Neuronal stem cell (in vitro differentiated cells): ENCODE results near the gene FAM114A2.

ENCODE experiments used
- DNase-seq: peaks from one replicate; pipeline ENCODE4 v3.0.0-alpha.2; 2013; ENCODE audit warnings: low spot score
- H2AFZ ChIP-seq: one replicate; pipeline ENCODE4 v1.6.1; 2013; ENCODE audit warnings: mild to moderate bottlenecking, low read length, inconsistent platforms
- H2AK5ac ChIP-seq: 2 replicates; pipeline ENCODE4 v1.6.1; 2013; ENCODE audit warnings: low read depth, mild to moderate bottlenecking, inconsistent platforms, low read length, moderate library complexity, mixed read lengths
- H2BK120ac ChIP-seq: 2 replicates; pipeline ENCODE4 v1.6.1; 2013; ENCODE audit warnings: low read depth, mild to moderate bottlenecking, inconsistent platforms, low read length, moderate library complexity, mixed read lengths
- H2BK12ac ChIP-seq: one replicate; pipeline ENCODE4 v1.6.1; 2013; ENCODE audit warnings: low read length, inconsistent platforms
- H2BK15ac ChIP-seq: 2 replicates; pipeline ENCODE4 v1.6.1; 2013; ENCODE audit warnings: mild to moderate bottlenecking, low read length, inconsistent platforms, mixed read lengths
- H2BK5ac ChIP-seq: one replicate; pipeline ENCODE4 v1.6.1; 2013; ENCODE audit warnings: inconsistent platforms, mild to moderate bottlenecking, low read length, moderate library complexity
- H3K14ac ChIP-seq: one replicate; pipeline ENCODE4 v1.6.1; 2013; ENCODE audit warnings: low read length, inconsistent platforms
- H3K18ac ChIP-seq: 2 replicates; pipeline ENCODE4 v1.6.1; 2013; ENCODE audit warnings: low read length, inconsistent platforms
- H3K23ac ChIP-seq: 2 replicates; pipeline ENCODE4 v1.6.1; 2013; ENCODE audit warnings: low read depth, mild to moderate bottlenecking, mixed read lengths, low read length, inconsistent platforms; ENCODE audit not compliant: poor library complexity
- H3K27ac ChIP-seq: replicated peaks from 3 replicates; pipeline ENCODE4 v1.5.1; 2013; ENCODE audit warnings: low read length, inconsistent platforms
- H3K27me3 ChIP-seq, 3 experiments: 2 replicates each; pipeline ENCODE4 v1.6.1; 2013; ENCODE audit warnings: low read length in 3 of 3, mild to moderate bottlenecking in 2 of 3, inconsistent platforms in 1 of 3, low read depth in 1 of 3, mixed read lengths in 1 of 3, moderate library complexity in 1 of 3; ENCODE audit not compliant: control insufficient read depth in 3 of 3, insufficient read depth in 3 of 3
- H3K36me3 ChIP-seq, 2 donors: replicated peaks in 1 of 2; 2 replicates each; pipeline ENCODE4 v1.6.1; 2013; ENCODE audit warnings: low read length in 2 of 2; ENCODE audit not compliant: control insufficient read depth in 2 of 2, insufficient read depth in 2 of 2
- H3K4ac ChIP-seq: 2 replicates; pipeline ENCODE4 v1.6.1; 2013; ENCODE audit warnings: inconsistent platforms, mild to moderate bottlenecking, low read length, moderate library complexity
- H3K4me1 ChIP-seq, 2 donors: 1 replicate in 1 of 2; 2 replicates in 1 of 2; pipeline ENCODE4 v1.6.1; 2013; ENCODE audit warnings: low read length in 2 of 2, low read depth in 1 of 2; ENCODE audit not compliant: control insufficient read depth in 2 of 2, insufficient read depth in 1 of 2
- H3K4me2 ChIP-seq: one replicate; pipeline ENCODE4 v1.6.1; 2013; ENCODE audit warnings: mild to moderate bottlenecking, low read length, inconsistent platforms; ENCODE audit not compliant: insufficient read depth, poor library complexity, severe bottlenecking
- H3K4me3 ChIP-seq, 2 donors: 2 replicates each; pipeline ENCODE4 v1.5.1; 2013; ENCODE audit warnings: low read length in 2 of 2, mild to moderate bottlenecking in 2 of 2, inconsistent platforms in 1 of 2, moderate library complexity in 1 of 2
- H3K79me1 ChIP-seq: one replicate; pipeline ENCODE4 v1.6.1; 2013; ENCODE audit warnings: low read depth, mild to moderate bottlenecking, inconsistent platforms, low read length, moderate library complexity
- H3K9ac ChIP-seq: one replicate; pipeline ENCODE4 v1.6.1; 2013; ENCODE audit warnings: mild to moderate bottlenecking, low read depth, low read length, inconsistent platforms; ENCODE audit not compliant: poor library complexity
- H3K9me3 ChIP-seq, 2 donors: replicated peaks in 1 of 2; 2 replicates each; pipeline versions ENCODE3 to v1.6.1; 2013; ENCODE audit warnings: low read length in 2 of 2, mild to moderate bottlenecking in 2 of 2, inconsistent platforms in 1 of 2, low read depth in 1 of 2, mixed read lengths in 1 of 2, moderate library complexity in 1 of 2; ENCODE audit not compliant: control insufficient read depth in 2 of 2, insufficient read depth in 1 of 2
- H4K8ac ChIP-seq: one replicate; pipeline ENCODE4 v1.6.1; 2013; ENCODE audit warnings: low read depth, mild to moderate bottlenecking, inconsistent platforms, low read length, moderate library complexity
- H4K91ac ChIP-seq: one replicate; pipeline ENCODE4 v1.6.1; 2013; ENCODE audit warnings: low read length, low read depth, mild to moderate bottlenecking, inconsistent platforms; ENCODE audit not compliant: poor library complexity
- WGBS, 2 donors: extraction: QIAGEN DNeasy Blood & Tissue Kit; methylation state at CpG; one replicate each; pipeline ENCODE4 v1.1.7; 2013; ENCODE audit warnings: missing lambda C conversion rate in 2 of 2, mixed read lengths in 1 of 2; ENCODE audit not compliant: insufficient read length in 2 of 2, insufficient replicate concordance in 1 of 2; ENCODE audit errors: extremely low coverage in 2 of 2; 5-methylcytosine and 5-hydroxymethylcytosine counted together

Gene FAM114A2

DNA sequence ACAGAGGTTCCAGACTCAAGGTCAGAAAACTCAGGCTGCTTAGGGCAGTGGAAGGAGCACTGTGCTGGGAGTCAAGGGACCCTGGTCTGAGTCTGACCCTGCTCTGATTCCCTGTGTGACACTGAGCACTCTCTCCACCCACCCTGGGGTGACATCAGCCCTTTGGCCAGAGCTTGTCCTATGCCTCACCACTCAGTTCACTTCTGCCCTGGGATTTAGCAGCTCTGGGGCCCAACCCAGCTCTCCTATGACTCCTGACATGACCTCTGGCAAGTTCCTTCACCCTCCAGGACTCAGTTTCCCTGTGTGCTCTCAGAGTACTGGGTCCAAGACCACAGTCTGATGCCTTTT lies 63.9 kb downstream of the FAM114A2 start:
- peak overlapping the region; percentile 0 for H2BK15ac ChIP-seq
- H3K36me3 ChIP-seq, result no peaks in the 10 kb centered on the region
- H4K8ac ChIP-seq, result peak overlapping the region; percentile 19
- H2BK120ac ChIP-seq, result no peak overlapping the region
- peaks cover 0 to 3% of the 10 kb centered on the region in 2 donors for H3K4me1 ChIP-seq
- H3K9ac ChIP-seq, result no peak overlapping the region
- no peak overlapping the region for H3K23ac ChIP-seq
- no peak overlapping the region for H3K14ac ChIP-seq
- no peak for DNase-seq
- peaks cover 0 to 19% (median 0%) of the 10 kb centered on the region in 3 experiments for H3K27me3 ChIP-seq
- peak overlapping the region; percentile 3 for H3K18ac ChIP-seq
- H3K9me3 ChIP-seq, result no peaks in the 10 kb centered on the region
- H3K4ac ChIP-seq, result no peak overlapping the region
- no peak overlapping the region for H3K27ac ChIP-seq
- no peak overlapping the region for H4K91ac ChIP-seq
- H2AK5ac ChIP-seq, result no peak overlapping the region
- H3K79me1 ChIP-seq, result no peaks in the 10 kb centered on the region
- no peak overlapping the region for H2BK12ac ChIP-seq
- no peak overlapping the region for H2AFZ ChIP-seq
- H3K4me3 ChIP-seq, result no peak overlapping the region
- H2BK5ac ChIP-seq, result no peak overlapping the region
- no peak overlapping the region for H3K4me2 ChIP-seq

DNA sequence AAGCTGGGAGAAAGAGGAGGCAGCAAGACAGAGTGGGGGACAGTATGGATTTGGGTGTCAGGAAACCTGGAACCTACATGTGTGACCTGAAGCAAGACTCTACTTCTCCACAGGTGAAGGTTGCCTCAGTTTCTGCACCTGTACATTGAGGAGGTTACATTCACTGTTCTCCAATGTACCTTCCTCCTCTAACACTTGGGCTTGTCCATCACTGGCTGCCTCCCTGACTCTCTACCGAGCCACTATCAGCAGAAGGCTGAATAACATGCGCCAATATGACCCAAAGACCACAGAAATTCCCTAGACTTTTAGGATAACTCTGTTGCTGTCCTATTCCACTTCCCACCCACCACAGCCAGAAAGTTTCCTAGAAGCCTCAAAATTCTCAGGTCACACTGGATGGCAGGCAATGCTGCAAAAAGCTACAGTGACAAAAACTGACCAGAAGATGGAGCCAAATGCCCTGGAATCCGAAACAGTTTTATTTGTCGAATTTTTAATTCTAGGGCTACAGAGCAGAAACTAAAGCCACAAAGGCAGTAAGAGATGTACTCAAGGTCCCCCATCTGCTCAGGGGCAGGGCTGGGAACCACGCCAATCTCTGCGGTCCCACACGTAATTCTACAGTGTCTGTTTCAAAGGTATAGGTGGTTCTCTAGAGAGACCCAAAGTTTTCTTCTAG lies 64.4 kb downstream of the FAM114A2 start:
- Histone ChIP-seq H2BK5ac (no peak overlapping the region), H3K36me3 (no peaks in the 10 kb centered on the region), H4K91ac (no peak overlapping the region), H3K4me3 (no peak overlapping the region), H2AFZ (no peak overlapping the region), H3K4me1 (peaks cover 0 to 3% of the 10 kb centered on the region in 2 donors), H3K18ac (no peak overlapping the region), H3K27me3 (peaks cover 0 to 20% (median 0%) of the 10 kb centered on the region in 3 experiments), H2BK12ac (no peak overlapping the region), H3K14ac (no peak overlapping the region), H3K79me1 (no peaks in the 10 kb centered on the region), H4K8ac (no peak overlapping the region), H3K4ac (no peak overlapping the region), H3K9ac (peak overlapping the region; percentile 53), H2AK5ac (no peak overlapping the region), H2BK15ac (no peak overlapping the region), H3K27ac (no peak overlapping the region), H3K9me3 (no peaks in the 10 kb centered on the region), H3K4me2 (no peak overlapping the region), H3K23ac (no peak overlapping the region), H2BK120ac (no peak overlapping the region)
- no peak for DNase-seq
- WGBS, 2 donors, result no CpG with 5 or more reads among the region's 7 CpGs

DNA sequence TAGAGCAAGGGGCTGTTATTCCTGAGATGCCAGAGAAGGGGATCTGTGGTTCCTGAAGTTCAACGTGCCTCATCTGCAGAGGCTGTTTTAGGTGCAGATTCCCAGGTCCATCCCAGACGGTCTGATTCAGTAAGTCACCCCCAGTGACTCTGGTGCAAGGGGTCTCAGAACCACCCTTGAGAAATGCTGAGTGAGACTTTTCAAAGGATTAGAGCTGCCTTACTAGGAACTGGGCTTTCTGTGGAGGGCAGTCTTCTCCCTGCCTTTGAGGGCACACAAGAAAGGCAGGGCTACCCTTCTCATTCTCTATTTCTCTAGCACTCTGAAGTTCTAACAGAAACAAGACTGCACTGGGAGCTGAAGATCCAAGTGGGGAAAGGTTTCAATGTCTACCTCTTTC lies 66.5 kb downstream of the FAM114A2 start:
- no peak overlapping the region for H2AK5ac ChIP-seq
- H3K23ac ChIP-seq, result no peak overlapping the region
- H2BK5ac ChIP-seq, result no peak overlapping the region
- H3K4ac ChIP-seq, result no peak overlapping the region
- H3K9me3 ChIP-seq, result no peaks in the 10 kb centered on the region
- H2AFZ ChIP-seq, result no peak overlapping the region
- H3K18ac ChIP-seq, result no peak overlapping the region
- no peak for DNase-seq
- H2BK15ac ChIP-seq, result no peak overlapping the region
- no peak overlapping the region for H3K27ac ChIP-seq
- H3K4me2 ChIP-seq, result no peak overlapping the region
- H2BK120ac ChIP-seq, result no peak overlapping the region
- no peak overlapping the region for H2BK12ac ChIP-seq
- no peak overlapping the region for H3K14ac ChIP-seq
- H4K8ac ChIP-seq, result no peak overlapping the region
- H3K4me1 ChIP-seq, result peaks cover 0 to 3% of the 10 kb centered on the region in 2 donors
- no CpG with 5 or more reads among the region's 2 CpGs for WGBS, 2 donors
- H3K79me1 ChIP-seq, result no peaks in the 10 kb centered on the region
- H3K36me3 ChIP-seq, result no peaks in the 10 kb centered on the region
- H3K9ac ChIP-seq, result no peak overlapping the region
- no peak overlapping the region for H4K91ac ChIP-seq
- H3K4me3 ChIP-seq, result no peak overlapping the region
- H3K27me3 ChIP-seq, result peaks cover 0 to 17% (median 0%) of the 10 kb centered on the region in 3 experiments

DNA sequence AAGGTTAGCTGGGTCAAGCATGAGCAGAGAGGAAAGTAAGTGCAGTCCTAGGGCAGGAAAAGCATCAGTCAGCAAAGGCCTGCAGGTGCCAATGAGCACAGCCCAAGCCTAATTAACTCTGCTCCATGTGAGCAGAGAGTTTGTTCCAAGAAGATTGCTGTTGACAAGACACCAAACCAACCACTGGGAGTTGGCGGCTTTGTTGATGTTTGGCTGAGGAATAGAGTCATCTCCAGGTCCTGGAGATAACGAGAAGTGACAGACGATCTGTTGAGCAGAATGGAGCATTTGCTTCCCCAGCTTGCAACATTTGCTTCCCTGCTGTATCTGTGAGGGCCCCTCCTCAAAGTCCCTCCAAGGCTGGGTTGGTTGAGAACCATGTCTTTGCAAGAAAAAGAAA lies 68.2 kb downstream of the FAM114A2 start:
- H3K27ac ChIP-seq, result no peak overlapping the region

More for the DNA sequence above, 68.2 kb downstream of the FAM114A2 start:
- H3K4ac ChIP-seq, result no peak overlapping the region
- H3K36me3 ChIP-seq, result no peaks in the 10 kb centered on the region
- H2AK5ac ChIP-seq, result no peak overlapping the region
- peak overlapping the region; percentile 3 for H4K91ac ChIP-seq
- no peaks in the 10 kb centered on the region for H3K9me3 ChIP-seq
- no peak overlapping the region for H2AFZ ChIP-seq
- peaks cover 0 to 3% of the 10 kb centered on the region in 2 donors for H3K4me1 ChIP-seq
- DNase-seq, result no peak
- H2BK15ac ChIP-seq, result no peak overlapping the region
- H2BK12ac ChIP-seq, result no peak overlapping the region
- H4K8ac ChIP-seq, result no peak overlapping the region
- H2BK120ac ChIP-seq, result no peak overlapping the region
- H3K79me1 ChIP-seq, result no peaks in the 10 kb centered on the region
- no peak overlapping the region for H3K23ac ChIP-seq
- H3K4me3 ChIP-seq, result no peak overlapping the region
- no peak overlapping the region for H3K4me2 ChIP-seq
- no CpG with 5 or more reads among the region's 3 CpGs for WGBS, 2 donors
- no peak overlapping the region for H3K14ac ChIP-seq
- H3K9ac ChIP-seq, result no peak overlapping the region
- no peak overlapping the region for H2BK5ac ChIP-seq
- peaks cover 0 to 9% (median 0%) of the 10 kb centered on the region in 3 experiments for H3K27me3 ChIP-seq
- H3K18ac ChIP-seq, result peak overlapping the region; percentile 41
